Psoas muscle (tissue), 8 donors: ENCODE results near the gene RAI2. TPM values are rescaled to one million over a fixed set of nuclear protein-coding genes. Genes with fewer than 3 reads are reported as not detected.

ENCODE experiments used
- ATAC-seq, 4 donors: fragments of 200-7000 bp; cut with Tn5 transposase; one replicate each; pipeline ENCODE4 v1.9.1; 2020; ENCODE audit warnings: moderate library complexity in 3 of 4, mild to moderate bottlenecking in 2 of 4
- DNase-seq, 2 donors: peaks; one replicate each; pipeline ENCODE4 v3.0.0-alpha.2; 2020
- H3K27ac ChIP-seq: fragments of 200-600 bp; one replicate; pipeline ENCODE4 v1.8.0; 2022
- H3K27me3 ChIP-seq, 3 donors: fragments of 200-600 bp in 1 of 3; one replicate each; pipeline versions ENCODE4 v1.6.1 to v1.8.0; 2013 to 2022; ENCODE audit warnings: low read length in 2 of 3, mild to moderate bottlenecking in 2 of 3, moderate library complexity in 1 of 3; ENCODE audit not compliant: insufficient read depth in 3 of 3
- H3K36me3 ChIP-seq, 2 donors: fragments of 200-600 bp in 1 of 2; one replicate each; pipeline versions ENCODE4 v1.6.1 to v1.8.0; 2013 to 2022; ENCODE audit warnings: low read depth in 1 of 2, mild to moderate bottlenecking in 1 of 2, moderate library complexity in 1 of 2; ENCODE audit not compliant: insufficient read depth in 1 of 2
- H3K4me1 ChIP-seq: fragments of 200-600 bp; one replicate; pipeline ENCODE4 v1.8.0; 2022
- H3K4me3 ChIP-seq: fragments of 200-600 bp; one replicate; pipeline ENCODE4 v1.8.0; 2022; ENCODE audit warnings: mild to moderate bottlenecking
- H3K9me3 ChIP-seq: fragments of 200-600 bp; one replicate; pipeline ENCODE4 v1.8.0; 2022
- CTCF ChIP-seq: fragments of 200-600 bp; IDR thresholded peaks from one replicate; pipeline ENCODE4 v1.8.0; 2022; ENCODE audit warnings: antibody characterized with exemption
- WGBS, 3 donors: extraction: QIAGEN DNeasy Blood & Tissue Kit; methylation state at CpG; one replicate each; pipeline versions ENCODE4 v1.1.6 to v1.1.7; 2013; 5-methylcytosine and 5-hydroxymethylcytosine counted together
- intact Hi-C, 2 donors: fragments of 100-400 bp; cut with DNase I; formaldehyde crosslinking; loops; one replicate each; pipeline versions ENCODE4 v1.11.0 to v1.14.2; 2022
- long read RNA-seq, 2 donors: library from polyadenylated mRNA; unstranded; transcript quantifications; one replicate each; pipeline ENCODE4 v2.0.0, GENCODE V29; 2021
- polyA plus RNA-seq, 3 donors: library from polyadenylated mRNA; stranded (reverse); fragments of 200-250 nt; gene quantifications; one replicate each; pipeline ENCODE4 v1.2.3, GENCODE V29; 2013
- total RNA-seq, 4 donors: library from RNA; stranded (reverse); fragmentation: NEBNext Ultra II Directional in 2 of 4; extraction: Animal tissue kit (Norgen Biotek cat#: 25700) in 2 of 4; gene quantifications; one replicate each; pipeline versions ENCODE4 v1.2.1 to v1.2.4, GENCODE V29; 2021 to 2023
- donor health status: healthy with polysubstance abuse.
- donor health status: DM: no; HTN: no; CAD: no; lungs with moderate emphysema.
- donor health status: Bipolar disorder and iron deficiency.
- donor health status: healthy.
- donor health status: DM: yes; HTN: yes; CAD: no.
- donor health status: DM: no; HTN: no; CAD: no.
- donor health status: DM: no; HTN: no; CAD: no.
- donor health status: DM: yes; HTN: yes; CAD: no.

RAI2 gene
- total RNA-seq (1 to 10 TPM; 3.2 to 6.3 (median 3.8) TPM), polyA plus RNA-seq (1 to 10 TPM; 3.9 to 4.8 (median 4.2) TPM)
- long read RNA-seq, donor 1, partial matches to known transcripts: 0 of 2 reads
- long read RNA-seq, donor 1, other reads (novel, unspliced or antisense): 1 of 2 reads
- long read RNA-seq, donor 2, partial matches to known transcripts: 0 of 6 reads
- long read RNA-seq, donor 2, other reads (novel, unspliced or antisense): 6 of 6 reads

GRCh38 chrX:17860811-17861488 is at the start of gene RAI2:
Gene RAI2 (minus strand): TSS chrX:17861298. CDS start chrX:17802010, 59,288 bp downstream.
- peaks cover 0 to 32% (median 0%) of the 10 kb centered on the region in 3 donors for H3K27me3 ChIP-seq
- ATAC-seq (peak in 3 of 4 donors; percentile 51 to 67 (median 53)), DNase-seq (peak; percentile 30 to 54)
- H3K27ac ChIP-seq: peak within 1 kb of the TSS; percentile 16
- no peaks in the 10 kb centered on the region for H3K4me1 ChIP-seq
- peak within 1 kb of the TSS; percentile 65 for H3K4me3 ChIP-seq
- WGBS, 3 donors: 0 to 25% (median 4%) methylated on average over 5 to 68 of the region's 98 CpGs
- H3K36me3 ChIP-seq: no peaks in the 10 kb centered on the region
- no peak for TF ChIP-seq CTCF
- H3K9me3 ChIP-seq: no peaks in the 10 kb centered on the region
- intact Hi-C loops: no loop called here

- WGBS, 3 donors: 83 to 100% (median 98%) methylated on average over 1 of the region's 1 CpG
- ATAC-seq: no peak
- TF ChIP-seq CTCF: peak; percentile 9
These were observed 27.3 kb upstream of the RAI2 start for GRCh38 chrX:17888421-17888820.

GRCh38 chrX:17882680-17883079 is 21.6 kb upstream of the RAI2 start:
- ATAC-seq: no peak
- DNase-seq: no peak

More at GRCh38 chrX:17888421-17888820, 27.3 kb upstream of the RAI2 start:
- no peaks in the 10 kb centered on the region for H3K36me3 ChIP-seq
- peaks cover 0 to 2% (median 0%) of the 10 kb centered on the region in 3 donors for H3K27me3 ChIP-seq
- no peak overlapping the region for H3K27ac ChIP-seq
- no peak overlapping the region for H3K4me3 ChIP-seq
- intact Hi-C loops: no loop called here
- no peak for DNase-seq
- H3K4me1 ChIP-seq: no peaks in the 10 kb centered on the region
- H3K9me3 ChIP-seq: no peaks in the 10 kb centered on the region

GRCh38 chrX:17878028-17878670 is 17.1 kb upstream of the RAI2 start:
- H3K4me3 ChIP-seq: no peak overlapping the region
- intact Hi-C loops: no loop called here
- WGBS, 3 donors: 55 to 62% (median 59%) methylated on average over 2 of the region's 2 CpGs
- ATAC-seq (no peak), DNase-seq (no peak)
- H3K9me3 ChIP-seq: peaks cover 9% of the 10 kb centered on the region
- H3K4me1 ChIP-seq: no peaks in the 10 kb centered on the region
- H3K27ac ChIP-seq: no peak overlapping the region
- H3K27me3 ChIP-seq: peaks cover 0 to 29% (median 0%) of the 10 kb centered on the region in 3 donors
- TF ChIP-seq CTCF: no peak
- H3K36me3 ChIP-seq: no peaks in the 10 kb centered on the region

More at GRCh38 chrX:17882680-17883079, 21.6 kb upstream of the RAI2 start:
- TF ChIP-seq CTCF: no peak
- Histone ChIP-seq H3K27ac (no peak overlapping the region), H3K4me3 (no peak overlapping the region), H3K4me1 (no peaks in the 10 kb centered on the region), H3K36me3 (no peaks in the 10 kb centered on the region), H3K27me3 (peaks cover 0 to 18% (median 0%) of the 10 kb centered on the region in 3 donors), H3K9me3 (peaks cover 4% of the 10 kb centered on the region)
- intact Hi-C loops: no loop called here
- WGBS, 3 donors: 74 to 91% (median 89%) methylated on average over 2 of the region's 2 CpGs
